HepG2 (cell line): ENCODE data around the gene TSHZ1. TPM values are rescaled to one million over a fixed set of nuclear protein-coding genes. Genes with fewer than 3 reads are reported as not detected.
A peak's percentile ranks its signal among the peaks of the same experiment; 100 is the strongest.

Source experiments
- ATAC-seq: fragments of 200-7000 bp; cut with Tn5 transposase; 3 replicates; pipeline ENCODE4 v1.9.1; 2020; ENCODE audit warnings: mild to moderate bottlenecking, moderate library complexity
- BruUV-seq: library from RNA; stranded (reverse); fragments of 400-500 nt; replicated peaks from 2 replicates; lab custom pipeline; 2021; lab: Mats Ljungman, UMichigan
- CTCF ChIA-PET: fragments of 300-600 bp; formaldehyde crosslinking; extraction: SDS; loops from one replicate; lab custom pipeline; 2021; ENCODE audit warnings: low total read pairs, inconsistent platforms, low intra/inter-chr PET ratio; lab: Yijun Ruan, JAX
- POLR2A ChIA-PET: fragments of 350-600 bp; sonication (Branson Sonifier 250); formaldehyde crosslinking; loops from one replicate; lab custom pipeline; 2020; ENCODE audit warnings: antibody characterized with exemption, inconsistent platforms; lab: Yijun Ruan, JAX
- DNase-seq: peaks from one replicate; pipeline ENCODE4 v3.0.0-alpha.2; 2015; ENCODE audit warnings: low spot score
- FAIRE-seq: peaks from 3 replicates; lab custom pipeline; 2011; peaks lifted over from hg19 to GRCh38; lab: Jason Lieb, UNC
- H2AFZ ChIP-seq: one replicate; pipeline ENCODE4 v1.6.1; 2011; ENCODE audit warnings: low read length, inconsistent platforms
- H3K27ac ChIP-seq: fragments of 300-600 bp; 3 replicates; pipeline ENCODE4 v1.8.0; 2011; ENCODE audit warnings: mixed run types, mild to moderate bottlenecking, mixed read lengths, low read length, inconsistent platforms; ENCODE audit not compliant: insufficient read depth; ENCODE audit errors: extremely low read length
- H3K27me3 ChIP-seq, 2 experiments: fragments of 200-600 bp in 1 of 2; 2 replicates in 1 of 2; 3 replicates in 1 of 2; pipeline versions ENCODE4 v1.6.0 to v1.8.0; 2011; ENCODE audit warnings: low read length in 2 of 2, mild to moderate bottlenecking in 2 of 2, moderate library complexity in 2 of 2, inconsistent platforms in 1 of 2; ENCODE audit not compliant: insufficient read depth in 2 of 2, control insufficient read depth in 1 of 2
- H3K36me3 ChIP-seq, 2 experiments: fragments of 200-600 bp in 1 of 2; replicated peaks in 1 of 2; 2 replicates in 1 of 2; 3 replicates in 1 of 2; pipeline versions ENCODE4 v1.5.1 to v1.8.0; 2011; ENCODE audit warnings: low read length in 2 of 2, inconsistent platforms in 1 of 2; ENCODE audit not compliant: insufficient read depth in 2 of 2, control insufficient read depth in 1 of 2
- H3K4me1 ChIP-seq: 2 replicates; pipeline ENCODE4 v1.5.1; 2012; ENCODE audit warnings: low read length, inconsistent platforms; ENCODE audit not compliant: insufficient read depth
- H3K4me2 ChIP-seq: 2 replicates; pipeline ENCODE4 v1.6.0; 2011; ENCODE audit warnings: low read depth, low read length, inconsistent platforms
- H3K4me3 ChIP-seq, 3 experiments: fragments of 200-600 bp in 1 of 3; sonication (generic), shearing (Covaris generic) in 1 of 3; replicated peaks in 1 of 3; 2 replicates each; pipeline ENCODE4 v1.5.1; 2011 to 2016; ENCODE audit warnings: low read length in 3 of 3, inconsistent platforms in 2 of 3, low read depth in 2 of 3, mild to moderate bottlenecking in 2 of 3, control low read depth in 1 of 3, mixed read lengths in 1 of 3; ENCODE audit not compliant: insufficient read depth in 1 of 3
- H3K79me2 ChIP-seq: one replicate; pipeline ENCODE4 v1.6.1; 2011; ENCODE audit warnings: low read length, inconsistent platforms; ENCODE audit not compliant: insufficient read depth
- H3K9ac ChIP-seq: 2 replicates; pipeline ENCODE4 v1.6.0; 2011; ENCODE audit warnings: mild to moderate bottlenecking, low read depth, low read length, inconsistent platforms; ENCODE audit not compliant: insufficient read depth
- H3K9me3 ChIP-seq: 2 replicates; pipeline ENCODE4 v1.5.1; 2012; ENCODE audit warnings: mild to moderate bottlenecking, low read length
- H4K20me1 ChIP-seq: 2 replicates; pipeline ENCODE4 v1.6.0; 2011; ENCODE audit warnings: inconsistent platforms, mild to moderate bottlenecking, low read length, moderate library complexity; ENCODE audit not compliant: insufficient read depth
- GFI1 ChIP-seq: sonication (generic); formaldehyde crosslinking; IDR thresholded peaks from 2 replicates; pipeline ENCODE4 v1.5.0; 2020; ENCODE audit warnings: missing genetic modification reagents, mild to moderate bottlenecking, borderline replicate concordance
- JUND ChIP-seq: sonication (generic); formaldehyde crosslinking; IDR thresholded peaks from 2 replicates; pipeline ENCODE4 v1.8.0; 2022; ENCODE audit warnings: mild to moderate bottlenecking, missing genetic modification reagents
- KDM5A ChIP-seq: fragments of 200-600 bp; sonication (generic); IDR thresholded peaks from 2 replicates; pipeline ENCODE4 v1.7.0; 2018; ENCODE audit warnings: antibody characterized with exemption, mild to moderate bottlenecking, low read length, borderline replicate concordance
- PPARG ChIP-seq: conservative IDR thresholded peaks from 2 replicates; pipeline ENCODE4 v1.6.1; 2016; ENCODE audit warnings: missing biosample characterization, missing genetic modification reagents
- RBM22 ChIP-seq: fragments of 200-400 bp; formaldehyde crosslinking; optimal IDR thresholded peaks from 2 replicates; pipeline ENCODE3; 2017; ENCODE audit warnings: mild to moderate bottlenecking, low read length, moderate library complexity
- THAP7 ChIP-seq: sonication (generic); formaldehyde crosslinking; IDR thresholded peaks from 2 replicates; pipeline ENCODE4 v1.8.1; 2023; ENCODE audit warnings: mild to moderate bottlenecking, missing genetic modification reagents
- ZBTB33 ChIP-seq: sonication (generic); formaldehyde crosslinking; IDR thresholded peaks from 2 replicates; pipeline ENCODE4 v1.4.0; 2020; ENCODE audit warnings: missing genetic modification reagents
- ZNF256 ChIP-seq: sonication (generic); formaldehyde crosslinking; conservative IDR thresholded peaks from 2 replicates; pipeline ENCODE4 v1.4.0; 2020; ENCODE audit warnings: missing genetic modification reagents
- ZSCAN12 ChIP-seq: sonication (generic); formaldehyde crosslinking; IDR thresholded peaks from 2 replicates; pipeline ENCODE4 v1.9.0; 2021; ENCODE audit warnings: mild to moderate bottlenecking, missing genetic modification reagents
- WGBS: methylation state at CpG from one replicate; pipeline ENCODE4 v1.1.6; 2017; ENCODE audit warnings: low lambda C conversion rate; 5-methylcytosine and 5-hydroxymethylcytosine counted together
- in situ Hi-C: cut with HindIII; loops from 2 replicates; pipeline ENCODE4 v1.10.0; 2017; ENCODE audit warnings: low pct_unique_long_range_greater_than_20kb; ENCODE audit not compliant: extremely low pct_ligation_motif_present
- intact Hi-C: fragments of 100-400 bp; cut with micrococcal nuclease; formaldehyde crosslinking; loops from one replicate; pipeline ENCODE4 v1.10.0; 2022; ENCODE audit not compliant: unreplicated experiment
- polyA plus RNA-seq, 8 experiments: library from polyadenylated mRNA; depleted of rRNA in 3 of 8; stranded (reverse) in 7 of 8; unstranded in 1 of 8; fragments of >200 nt; fragmentation: Illumina TruSeq in 4 of 8; extraction: Trizol in 4 of 8; gene quantifications; 2 replicates each; pipeline versions ENCODE4 v1.2.1 to v1.2.3, GENCODE V29; 2011 to 2016; ENCODE audit warnings: low read depth in 4 of 8, missing spikeins in 1 of 8, mixed read lengths in 1 of 8; ENCODE audit not compliant: insufficient read depth in 1 of 8
- total RNA-seq, 5 experiments: library from RNA; depleted of rRNA; stranded (reverse); fragments of >200 nt; fragmentation: Illumina TruSeq; extraction: Trizol; gene quantifications; 2 replicates each; pipeline ENCODE4 v1.2.3, GENCODE V29; 2016; ENCODE audit warnings: low read depth in 1 of 5
- TF ChIP-seq, protein P1 (sequence below): sonication (generic); formaldehyde crosslinking; conservative IDR thresholded peaks from 2 replicates; pipeline ENCODE4 v1.8.0; 2022; ENCODE audit warnings: missing genetic modification reagents
- TF ChIP-seq, protein P2 (sequence below): sonication (generic); formaldehyde crosslinking; IDR thresholded peaks from 2 replicates; pipeline ENCODE4 v1.4.0; 2020; ENCODE audit warnings: missing genetic modification reagents
- TF ChIP-seq, protein P3 (sequence below): sonication (generic); formaldehyde crosslinking; IDR thresholded peaks from 2 replicates; pipeline ENCODE4 v1.5.1; 2020; ENCODE audit warnings: missing genetic modification reagents, mild to moderate bottlenecking, borderline replicate concordance

The TSHZ1 gene
- total and polyA plus RNA-seq, 2 of the 13 experiments (the other 11 are each of a cell fraction or from before 2014, with no cell fraction given): 2.5 to 2.7 TPM

- no peaks in the 10 kb centered on the region for H4K20me1 ChIP-seq
- FAIRE-seq: no peak
- H3K9ac ChIP-seq: no peak overlapping the region
- ATAC-seq: peak; percentile 34; the same call in 2 of the 3 replicates
- TF ChIP-seq PPARG (CRISPR knock-in tag) (no peak), JUND (CRISPR knock-in tag) (no peak), ZBTB33 (CRISPR knock-in tag) (no peak), GFI1 (CRISPR knock-in tag) (no peak), ZNF256 (CRISPR knock-in tag) (no peak), THAP7 (CRISPR knock-in tag) (no peak), RBM22 (no peak), ZSCAN12 (CRISPR knock-in tag) (no peak), KDM5A (no peak)
- TF ChIP-seq, protein P1, sequence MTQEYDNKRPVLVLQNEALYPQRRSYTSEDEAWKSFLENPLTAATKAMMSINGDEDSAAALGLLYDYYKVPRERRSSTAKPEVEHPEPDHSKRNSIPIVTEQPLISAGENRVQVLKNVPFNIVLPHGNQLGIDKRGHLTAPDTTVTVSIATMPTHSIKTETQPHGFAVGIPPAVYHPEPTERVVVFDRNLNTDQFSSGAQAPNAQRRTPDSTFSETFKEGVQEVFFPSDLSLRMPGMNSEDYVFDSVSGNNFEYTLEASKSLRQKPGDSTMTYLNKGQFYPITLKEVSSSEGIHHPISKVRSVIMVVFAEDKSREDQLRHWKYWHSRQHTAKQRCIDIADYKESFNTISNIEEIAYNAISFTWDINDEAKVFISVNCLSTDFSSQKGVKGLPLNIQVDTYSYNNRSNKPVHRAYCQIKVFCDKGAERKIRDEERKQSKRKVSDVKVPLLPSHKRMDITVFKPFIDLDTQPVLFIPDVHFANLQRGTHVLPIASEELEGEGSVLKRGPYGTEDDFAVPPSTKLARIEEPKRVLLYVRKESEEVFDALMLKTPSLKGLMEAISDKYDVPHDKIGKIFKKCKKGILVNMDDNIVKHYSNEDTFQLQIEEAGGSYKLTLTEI: no peak
- TF ChIP-seq, protein P2, sequence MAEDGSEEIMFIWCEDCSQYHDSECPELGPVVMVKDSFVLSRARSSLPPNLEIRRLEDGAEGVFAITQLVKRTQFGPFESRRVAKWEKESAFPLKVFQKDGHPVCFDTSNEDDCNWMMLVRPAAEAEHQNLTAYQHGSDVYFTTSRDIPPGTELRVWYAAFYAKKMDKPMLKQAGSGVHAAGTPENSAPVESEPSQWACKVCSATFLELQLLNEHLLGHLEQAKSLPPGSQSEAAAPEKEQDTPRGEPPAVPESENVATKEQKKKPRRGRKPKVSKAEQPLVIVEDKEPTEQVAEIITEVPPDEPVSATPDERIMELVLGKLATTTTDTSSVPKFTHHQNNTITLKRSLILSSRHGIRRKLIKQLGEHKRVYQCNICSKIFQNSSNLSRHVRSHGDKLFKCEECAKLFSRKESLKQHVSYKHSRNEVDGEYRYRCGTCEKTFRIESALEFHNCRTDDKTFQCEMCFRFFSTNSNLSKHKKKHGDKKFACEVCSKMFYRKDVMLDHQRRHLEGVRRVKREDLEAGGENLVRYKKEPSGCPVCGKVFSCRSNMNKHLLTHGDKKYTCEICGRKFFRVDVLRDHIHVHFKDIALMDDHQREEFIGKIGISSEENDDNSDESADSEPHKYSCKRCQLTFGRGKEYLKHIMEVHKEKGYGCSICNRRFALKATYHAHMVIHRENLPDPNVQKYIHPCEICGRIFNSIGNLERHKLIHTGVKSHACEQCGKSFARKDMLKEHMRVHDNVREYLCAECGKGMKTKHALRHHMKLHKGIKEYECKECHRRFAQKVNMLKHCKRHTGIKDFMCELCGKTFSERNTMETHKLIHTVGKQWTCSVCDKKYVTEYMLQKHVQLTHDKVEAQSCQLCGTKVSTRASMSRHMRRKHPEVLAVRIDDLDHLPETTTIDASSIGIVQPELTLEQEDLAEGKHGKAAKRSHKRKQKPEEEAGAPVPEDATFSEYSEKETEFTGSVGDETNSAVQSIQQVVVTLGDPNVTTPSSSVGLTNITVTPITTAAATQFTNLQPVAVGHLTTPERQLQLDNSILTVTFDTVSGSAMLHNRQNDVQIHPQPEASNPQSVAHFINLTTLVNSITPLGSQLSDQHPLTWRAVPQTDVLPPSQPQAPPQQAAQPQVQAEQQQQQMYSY (CRISPR knock-in tag): no peak
- TF ChIP-seq, protein P3, sequence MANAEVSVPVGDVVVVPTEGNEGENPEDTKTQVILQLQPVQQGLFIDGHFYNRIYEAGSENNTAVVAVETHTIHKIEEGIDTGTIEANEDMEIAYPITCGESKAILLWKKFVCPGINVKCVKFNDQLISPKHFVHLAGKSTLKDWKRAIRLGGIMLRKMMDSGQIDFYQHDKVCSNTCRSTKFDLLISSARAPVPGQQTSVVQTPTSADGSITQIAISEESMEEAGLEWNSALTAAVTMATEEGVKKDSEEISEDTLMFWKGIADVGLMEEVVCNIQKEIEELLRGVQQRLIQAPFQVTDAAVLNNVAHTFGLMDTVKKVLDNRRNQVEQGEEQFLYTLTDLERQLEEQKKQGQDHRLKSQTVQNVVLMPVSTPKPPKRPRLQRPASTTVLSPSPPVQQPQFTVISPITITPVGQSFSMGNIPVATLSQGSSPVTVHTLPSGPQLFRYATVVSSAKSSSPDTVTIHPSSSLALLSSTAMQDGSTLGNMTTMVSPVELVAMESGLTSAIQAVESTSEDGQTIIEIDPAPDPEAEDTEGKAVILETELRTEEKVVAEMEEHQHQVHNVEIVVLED (CRISPR knock-in tag): no peak
- peaks cover 90% of the 10 kb centered on the region for H3K4me1 ChIP-seq
- in situ Hi-C loops: loop anchor here (25.0 kb wide), 1 partner anchor 930 kb away; the partner anchor contains the start of gene CYB5A
- no peaks in the 10 kb centered on the region for H3K9me3 ChIP-seq
- no peak for DNase-seq
- no peak overlapping the region for H2AFZ ChIP-seq
- H3K4me3 ChIP-seq: no peak overlapping the region
- ChIA-PET POLR2A (no interaction called here), CTCF (no interaction called here)
- no peak overlapping the region for H3K27ac ChIP-seq
- no peak overlapping the region for H3K4me2 ChIP-seq
- intact Hi-C loops: no loop called here
- no peaks in the 10 kb centered on the region for H3K36me3 ChIP-seq
- WGBS: 96% methylated on average over 10 of the region's 10 CpGs
- H3K79me2 ChIP-seq: peaks cover 41% of the 10 kb centered on the region
- no peaks in the 10 kb centered on the region for H3K27me3 ChIP-seq
- BruUV-seq: no TSS peak
Measured at GRCh38 chr18:75216911-75217689, 6.5 kb downstream of the TSHZ1 start.
